HepG2 (cell line): ENCODE data around the gene ERICH6. TPM values are rescaled to one million over a fixed set of nuclear protein-coding genes. Genes with fewer than 3 reads are reported as not detected.

Experiments
- ARNTL ChIP-seq: sonication (generic); formaldehyde crosslinking; IDR thresholded peaks from 2 replicates; pipeline ENCODE4 v1.4.0; 2020; ENCODE audit warnings: mild to moderate bottlenecking, missing genetic modification reagents
- BCLAF1 ChIP-seq: fragments of 450-650 bp; IDR thresholded peaks from 2 replicates; pipeline ENCODE4 v1.6.1; 2017; ENCODE audit warnings: mild to moderate bottlenecking
- KDM3A ChIP-seq: IDR thresholded peaks from 2 replicates; pipeline ENCODE4 v1.6.1; 2018; ENCODE audit warnings: low read depth, missing compliant biosample characterization
- MAFF ChIP-seq: IDR thresholded peaks from 2 replicates; pipeline ENCODE4 v1.6.1; 2011; ENCODE audit warnings: low read depth, low read length, improper control_type of control experiment
- NFYB ChIP-seq: sonication (generic); formaldehyde crosslinking; IDR thresholded peaks from 2 replicates; pipeline ENCODE4 v1.4.0; 2020; ENCODE audit warnings: missing genetic modification reagents
- NFYC ChIP-seq: IDR thresholded peaks from 2 replicates; pipeline ENCODE4 v1.6.1; 2016; ENCODE audit warnings: missing genetic modification reagents, missing compliant biosample characterization
- RNF2 ChIP-seq: fragments of 450-650 bp; conservative IDR thresholded peaks from 2 replicates; pipeline ENCODE4 v1.6.1; 2016; ENCODE audit warnings: low read depth
- SATB2 ChIP-seq: sonication (generic); formaldehyde crosslinking; IDR thresholded peaks from 2 replicates; pipeline ENCODE4 v1.5.0; 2020; ENCODE audit warnings: missing genetic modification reagents
- SMARCC2 ChIP-seq: fragments of 450-650 bp; IDR thresholded peaks from 2 replicates; pipeline ENCODE4 v1.6.1; 2017; ENCODE audit warnings: antibody characterized with exemption, mild to moderate bottlenecking
- SOX5 ChIP-seq: IDR thresholded peaks from 2 replicates; pipeline ENCODE4 v1.6.1; 2016; ENCODE audit warnings: borderline replicate concordance
- TBX2 ChIP-seq: sonication (generic); formaldehyde crosslinking; IDR thresholded peaks from 2 replicates; pipeline ENCODE4 v1.5.0; 2020; ENCODE audit warnings: missing genetic modification reagents, mild to moderate bottlenecking, borderline replicate concordance
- TCF12 ChIP-seq, 2 experiments: fragments of 450-650 bp in 1 of 2; sonication (generic) in 1 of 2; formaldehyde crosslinking in 1 of 2; IDR thresholded peaks; 2 replicates each; pipeline versions ENCODE4 v1.6.1 to v1.8.0; 2017 to 2022; ENCODE audit warnings: antibody characterized with exemption in 1 of 2, mild to moderate bottlenecking in 1 of 2, missing genetic modification reagents in 1 of 2, moderate library complexity in 1 of 2
- TFE3 ChIP-seq: IDR thresholded peaks from 2 replicates; pipeline ENCODE4 v1.6.1; 2016
- ZFP82 ChIP-seq: sonication (generic); formaldehyde crosslinking; IDR thresholded peaks from 2 replicates; pipeline ENCODE4 v1.5.1; 2020; ENCODE audit warnings: mild to moderate bottlenecking, missing genetic modification reagents, borderline replicate concordance
- ZMYM4 ChIP-seq: sonication (generic); formaldehyde crosslinking; IDR thresholded peaks from 2 replicates; pipeline ENCODE4 v1.8.1; 2023; ENCODE audit warnings: mild to moderate bottlenecking, missing genetic modification reagents
- ZNF101 ChIP-seq: sonication (generic); formaldehyde crosslinking; IDR thresholded peaks from 2 replicates; pipeline ENCODE4 v1.4.0; 2020; ENCODE audit warnings: mild to moderate bottlenecking, low read depth, missing genetic modification reagents, borderline replicate concordance
- ZNF274 ChIP-seq: sonication (generic); formaldehyde crosslinking; IDR thresholded peaks from 2 replicates; pipeline ENCODE4 v1.5.1; 2020; ENCODE audit warnings: mild to moderate bottlenecking, missing genetic modification reagents
- ZNF383 ChIP-seq: sonication (generic); formaldehyde crosslinking; IDR thresholded peaks from 2 replicates; pipeline ENCODE4 v1.4.0; 2020; ENCODE audit warnings: missing genetic modification reagents, mild to moderate bottlenecking, borderline replicate concordance
- ZNF605 ChIP-seq: sonication (generic); formaldehyde crosslinking; IDR thresholded peaks from 2 replicates; pipeline ENCODE4 v1.8.0; 2022; ENCODE audit warnings: mild to moderate bottlenecking, missing genetic modification reagents
- ZNF710 ChIP-seq: sonication (generic); formaldehyde crosslinking; IDR thresholded peaks from 2 replicates; pipeline ENCODE4 v1.5.0; 2020; ENCODE audit warnings: mild to moderate bottlenecking, missing genetic modification reagents, borderline replicate concordance
- ZNF768 ChIP-seq: sonication (generic); formaldehyde crosslinking; IDR thresholded peaks from 2 replicates; pipeline ENCODE4 v1.4.0; 2020; ENCODE audit warnings: missing genetic modification reagents
- ZNF839 ChIP-seq: sonication (generic); formaldehyde crosslinking; IDR thresholded peaks from 2 replicates; pipeline ENCODE4 v1.4.0; 2020; ENCODE audit warnings: missing genetic modification reagents, mild to moderate bottlenecking, borderline replicate concordance
- polyA plus RNA-seq, 8 experiments: library from polyadenylated mRNA; depleted of rRNA in 3 of 8; stranded (reverse) in 7 of 8; unstranded in 1 of 8; fragments of >200 nt; fragmentation: Illumina TruSeq in 4 of 8; extraction: Trizol in 4 of 8; gene quantifications; 2 replicates each; pipeline versions ENCODE4 v1.2.1 to v1.2.3, GENCODE V29; 2011 to 2016; ENCODE audit warnings: low read depth in 4 of 8, missing spikeins in 1 of 8, mixed read lengths in 1 of 8; ENCODE audit not compliant: insufficient read depth in 1 of 8
- total RNA-seq, 5 experiments: library from RNA; depleted of rRNA; stranded (reverse); fragments of >200 nt; fragmentation: Illumina TruSeq; extraction: Trizol; gene quantifications; 2 replicates each; pipeline ENCODE4 v1.2.3, GENCODE V29; 2016; ENCODE audit warnings: low read depth in 1 of 5
- TF ChIP-seq, protein P1 (sequence below): IDR thresholded peaks from 2 replicates; pipeline ENCODE4 v1.6.1; 2016; ENCODE audit warnings: low read depth, borderline replicate concordance
- TF ChIP-seq, protein P2 (sequence below): sonication (generic); formaldehyde crosslinking; IDR thresholded peaks from 2 replicates; pipeline ENCODE4 v1.4.0; 2020; ENCODE audit warnings: missing genetic modification reagents

ERICH6 gene
- total and polyA plus RNA-seq, 2 of the 13 experiments (the other 11 are each of a cell fraction or from before 2014, with no cell fraction given): 0.03 TPM; not detected in 1

DNA sequence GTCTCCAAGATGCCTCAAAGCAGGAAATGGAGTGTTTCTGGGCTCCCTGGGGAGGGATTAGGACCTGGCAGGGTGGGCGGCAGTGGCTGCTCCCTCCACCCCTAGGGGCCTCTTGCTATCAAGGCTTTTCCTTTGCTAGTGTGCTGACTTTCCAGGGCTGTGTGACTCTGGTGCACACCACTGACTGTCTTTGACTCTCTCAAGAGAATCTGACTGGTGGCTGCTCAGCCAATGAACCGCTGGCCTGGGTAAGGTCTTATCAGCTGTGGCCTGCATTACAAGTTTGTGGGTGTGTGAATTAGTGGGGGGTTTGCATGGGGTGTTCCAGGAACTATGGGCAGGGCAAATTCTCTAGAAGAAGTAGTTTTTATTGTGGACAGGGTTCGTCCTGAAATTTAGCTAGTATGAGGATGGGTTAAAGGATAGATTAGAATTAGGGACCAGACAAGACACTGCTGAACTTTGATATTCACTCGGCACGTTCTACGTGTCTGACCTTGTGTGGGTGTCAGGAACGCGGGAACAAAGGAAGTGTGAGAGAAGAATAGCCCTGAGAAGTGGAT, 29.7 kb upstream of the ERICH6 start (continued):
- no peak for TF ChIP-seq BCLAF1
- peak; percentile 61 for TF ChIP-seq NFYB (CRISPR knock-in tag)
- TF ChIP-seq ZNF605 (CRISPR knock-in tag): no peak
- peak; percentile 49; the same call in 1 of the 2 replicates for TF ChIP-seq ZMYM4 (CRISPR knock-in tag)
- TF ChIP-seq MAFF: no peak
- TF ChIP-seq SATB2 (CRISPR knock-in tag): no peak
- no peak for TF ChIP-seq ZNF101 (CRISPR knock-in tag)
- no peak for TF ChIP-seq ZNF839
- no peak for TF ChIP-seq SMARCC2
- TF ChIP-seq, protein P1, sequence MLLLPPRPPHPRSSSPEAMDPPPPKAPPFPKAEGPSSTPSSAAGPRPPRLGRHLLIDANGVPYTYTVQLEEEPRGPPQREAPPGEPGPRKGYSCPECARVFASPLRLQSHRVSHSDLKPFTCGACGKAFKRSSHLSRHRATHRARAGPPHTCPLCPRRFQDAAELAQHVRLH (CRISPR knock-in tag): no peak
- TF ChIP-seq TBX2 (CRISPR knock-in tag): peak; percentile 72
- TF ChIP-seq, protein P2, sequence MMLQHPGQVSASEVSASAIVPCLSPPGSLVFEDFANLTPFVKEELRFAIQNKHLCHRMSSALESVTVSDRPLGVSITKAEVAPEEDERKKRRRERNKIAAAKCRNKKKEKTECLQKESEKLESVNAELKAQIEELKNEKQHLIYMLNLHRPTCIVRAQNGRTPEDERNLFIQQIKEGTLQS (CRISPR knock-in tag): no peak
- no peak for TF ChIP-seq TCF12 (IDR thresholded peaks at IDR 0.05)
- no peak for TF ChIP-seq TCF12 (CRISPR knock-in tag; IDR thresholded peaks at IDR 0.05)
- TF ChIP-seq ZNF383 (CRISPR knock-in tag): no peak
- 0 out of 2 replicates have a peak, but pooled peaks have one; percentile 3 for TF ChIP-seq KDM3A (CRISPR knock-in tag)
- no peak for TF ChIP-seq ZNF274 (CRISPR knock-in tag)
- no peak for TF ChIP-seq ZFP82 (CRISPR knock-in tag)
- TF ChIP-seq RNF2: no peak
- TF ChIP-seq ARNTL: no peak
- peak; percentile 26; the same call in 1 of the 2 replicates for TF ChIP-seq NFYC (CRISPR knock-in tag)
- no peak for TF ChIP-seq TFE3 (CRISPR knock-in tag)
- peak; percentile 87 for TF ChIP-seq SOX5
- 0 out of 2 replicates have a peak, but pooled peaks have one; percentile 72 for TF ChIP-seq ZNF710
- TF ChIP-seq ZNF768 (CRISPR knock-in tag): peak; percentile 37; the same call in 1 of the 2 replicates
